ENCODE measurements around the gene FRY. TPM values are rescaled to one million over a fixed set of nuclear protein-coding genes. Genes with fewer than 3 reads are reported as not detected.

Gene FRY
- total and polyA plus RNA-seq, 11 donors, result 21.6 to 237 (median 165) TPM

GRCh38 chr13:32009362-32009761 is 22.2 kb upstream of the FRY start:
- H3K4me1 ChIP-seq, result peaks cover 0 to 30% (median 9%) of the 10 kb centered on the region in 12 donors
- H3K36me3 ChIP-seq, result no peaks in the 10 kb centered on the region
- TF ChIP-seq POLR2A (IDR thresholded peaks at IDR 0.05) (no peak), CTCF (IDR thresholded peaks at IDR 0.05) (no peak)
- H3K9me3 ChIP-seq, result no peaks in the 10 kb centered on the region
- no peaks in the 10 kb centered on the region for H3K27me3 ChIP-seq
- intact Hi-C loops (cut with DNase I), result loop anchor here in 1 of 10 donors (5.0 kb wide), 1 partner anchor 82 kb away; no protein-coding TSS in a partner anchor
- peak in 2 of 4 donors; percentile 30 to 49 for ATAC-seq
- DNase-seq, result no peak
- peak overlapping the region in 1 of 12 donors; percentile 29 for H3K27ac ChIP-seq
- no peak overlapping the region for H3K4me3 ChIP-seq
- 78 to 91% (median 86%) methylated on average over 5 of the region's 5 CpGs for WGBS, 4 donors

DNA sequence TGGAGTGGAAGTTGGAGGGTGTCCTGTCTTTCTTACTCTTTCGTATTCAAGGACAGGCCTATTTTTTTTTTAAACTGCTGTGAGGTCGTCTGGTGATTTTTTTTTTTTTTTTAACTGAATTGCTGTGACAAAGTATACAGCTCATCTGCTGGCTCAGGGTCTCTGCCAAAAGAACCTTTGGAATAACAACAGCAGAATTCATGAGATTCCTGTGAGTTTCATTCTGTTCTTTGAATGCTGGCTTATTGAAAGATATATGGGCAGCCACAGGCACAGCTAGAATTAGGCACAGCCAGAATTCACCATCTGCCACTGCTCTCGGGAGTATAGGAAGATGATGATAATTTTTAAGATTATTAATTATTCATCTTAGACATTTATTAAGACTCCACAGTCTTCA is 21.4 kb upstream of the FRY start:
- Histone ChIP-seq H3K27me3 (no peaks in the 10 kb centered on the region), H3K36me3 (no peaks in the 10 kb centered on the region), H3K27ac (peak overlapping the region in 2 of 12 donors; percentile 23 to 29), H3K4me3 (no peak overlapping the region), H3K4me1 (peaks cover 0 to 28% (median 6%) of the 10 kb centered on the region in 12 donors), H3K9me3 (no peaks in the 10 kb centered on the region)
- no peak for ATAC-seq
- no peak for DNase-seq
- intact Hi-C loops (cut with DNase I), result loop anchor here in 2 of 10 donors (10.0 kb wide), 3 partner anchors 95 to 305 kb away; partner anchors contain the start of genes BRCA2 (in 1 of the 2) and ZAR1L (in 1 of the 2)
- WGBS, 4 donors, result 30 to 44% (median 39%) methylated on average over 3 of the region's 3 CpGs
- TF ChIP-seq POLR2A (IDR thresholded peaks at IDR 0.05) (no peak), CTCF (IDR thresholded peaks at IDR 0.05) (no peak)

- Histone ChIP-seq H3K4me3 (no peak overlapping the region), H3K36me3 (no peaks in the 10 kb centered on the region), H3K4me1 (peaks cover 0 to 30% (median 6%) of the 10 kb centered on the region in 12 donors), H3K27ac (no peak overlapping the region), H3K27me3 (no peaks in the 10 kb centered on the region), H3K9me3 (no peaks in the 10 kb centered on the region)
- DNase-seq (no peak), ATAC-seq (no peak)
- intact Hi-C loops (cut with DNase I), result loop anchor here in 2 of 10 donors (10.0 kb wide), 3 partner anchors 97 to 303 kb away; partner anchors contain the start of genes BRCA2 (in 1 of the 2) and ZAR1L (in 1 of the 2)
- no peak for TF ChIP-seq POLR2A (IDR thresholded peaks at IDR 0.05)
- no peak for TF ChIP-seq CTCF (IDR thresholded peaks at IDR 0.05)
These were observed 19.6 kb upstream of the FRY start for GRCh38 chr13:32011971-32012370.

DNA sequence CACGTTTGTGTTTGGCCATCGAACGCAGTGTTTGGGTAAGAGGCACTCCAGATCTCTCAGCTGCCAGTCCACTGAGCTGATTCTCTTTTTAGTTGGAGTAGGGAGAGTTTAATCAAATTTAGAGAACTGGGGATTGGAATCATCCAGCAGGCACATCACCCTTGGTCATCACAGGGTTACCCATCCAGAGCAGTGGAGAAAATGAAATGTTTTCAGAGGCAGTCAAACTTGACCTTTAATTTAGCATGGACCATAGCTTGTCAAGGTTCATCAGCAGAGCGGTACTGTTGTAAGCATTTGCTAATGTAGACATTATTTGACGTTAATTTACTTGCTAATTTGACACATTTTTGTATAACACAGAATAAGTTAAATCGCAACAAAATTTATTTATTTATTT is 18.4 kb upstream of the FRY start:
- no peak for TF ChIP-seq CTCF (IDR thresholded peaks at IDR 0.05)
- no peak for TF ChIP-seq POLR2A (IDR thresholded peaks at IDR 0.05)
- DNase-seq, result no peak
- Histone ChIP-seq H3K4me3 (no peak overlapping the region), H3K27me3 (no peaks in the 10 kb centered on the region), H3K36me3 (no peaks in the 10 kb centered on the region), H3K27ac (no peak overlapping the region), H3K4me1 (peaks cover 0 to 30% (median 6%) of the 10 kb centered on the region in 12 donors), H3K9me3 (no peaks in the 10 kb centered on the region)
- intact Hi-C loops (cut with DNase I), result loop anchor here in 2 of 10 donors (10.0 kb wide), 3 partner anchors 98 to 302 kb away; partner anchors contain the start of genes BRCA2 (in 1 of the 2) and ZAR1L (in 1 of the 2)
- 86 to 98% (median 93%) methylated on average over 6 of the region's 6 CpGs for WGBS, 4 donors
- ATAC-seq, result no peak

Measured in heart left ventricle (tissue), 16 donors.